ENCODE measurements around the gene FEV.

GRCh38 chr2:219032051-219032745 lies 47.2 kb upstream of the FEV start:
- no peak for TF ChIP-seq CTCF (IDR thresholded peaks at IDR 0.05)
- no peak for TF ChIP-seq POLR2A (IDR thresholded peaks at IDR 0.05)

Data from lower leg skin (tissue), 3 donors.